Astrocyte (in vitro differentiated cells and primary cell): ENCODE data around the gene PLEKHA1. TPM values are rescaled to one million over a fixed set of nuclear protein-coding genes. Genes with fewer than 3 reads are reported as not detected.

ENCODE experiments used
- DNase-seq: peaks from one replicate; pipeline ENCODE4 v3.0.0-alpha.2; 2010; ENCODE audit warnings: low read depth
- FAIRE-seq: peaks from 2 replicates; lab custom pipeline; 2011; peaks lifted over from hg19 to GRCh38; lab: Jason Lieb, UNC
- H2AFZ ChIP-seq: 2 replicates; pipeline ENCODE4 v1.6.0; 2012; ENCODE audit warnings: low read depth, low read length, inconsistent platforms
- H3K27ac ChIP-seq: 2 replicates; pipeline ENCODE4 v1.5.1; 2011; ENCODE audit warnings: low read depth, low read length, inconsistent platforms
- H3K27me3 ChIP-seq: 2 replicates; pipeline ENCODE4 v1.6.0; 2011; ENCODE audit warnings: low read length, inconsistent platforms; ENCODE audit not compliant: insufficient read depth
- H3K36me3 ChIP-seq: 2 replicates; pipeline ENCODE4 v1.5.1; 2011; ENCODE audit warnings: low read length, inconsistent platforms; ENCODE audit not compliant: insufficient read depth
- H3K4me1 ChIP-seq: 2 replicates; pipeline ENCODE4 v1.5.1; 2011; ENCODE audit warnings: low read length, inconsistent platforms; ENCODE audit not compliant: insufficient read depth
- H3K4me2 ChIP-seq: 2 replicates; pipeline ENCODE4 v1.6.0; 2012; ENCODE audit warnings: low read length, inconsistent platforms
- H3K4me3 ChIP-seq: 2 replicates; pipeline ENCODE4 v1.5.1; 2011; ENCODE audit warnings: low read depth, mild to moderate bottlenecking, low read length, inconsistent platforms; ENCODE audit not compliant: insufficient read depth
- H3K79me2 ChIP-seq: 2 replicates; pipeline ENCODE4 v1.6.0; 2012; ENCODE audit warnings: mild to moderate bottlenecking, low read length, inconsistent platforms; ENCODE audit not compliant: insufficient read depth
- H3K9ac ChIP-seq: 2 replicates; pipeline ENCODE4 v1.6.0; 2012; ENCODE audit warnings: mild to moderate bottlenecking, low read length, inconsistent platforms
- H3K9me3 ChIP-seq: 2 replicates; pipeline ENCODE4 v1.5.1; 2012; ENCODE audit warnings: low read depth, mild to moderate bottlenecking, low read length, inconsistent platforms; ENCODE audit not compliant: insufficient read depth
- H4K20me1 ChIP-seq: 2 replicates; pipeline ENCODE4 v1.6.0; 2012; ENCODE audit warnings: low read length, inconsistent platforms; ENCODE audit not compliant: insufficient read depth
- H3K27ac Mint-ChIP-seq: one replicate; pipeline ENCODE4 v1.8.0; 2021; ENCODE audit warnings: mild to moderate bottlenecking, mixed read lengths; ENCODE audit not compliant: unreplicated experiment
- H3K27me3 Mint-ChIP-seq: one replicate; pipeline ENCODE4 v1.8.0; 2021; ENCODE audit warnings: low read depth, mixed read lengths; ENCODE audit not compliant: unreplicated experiment
- H3K36me3 Mint-ChIP-seq: one replicate; pipeline ENCODE4 v1.8.0; 2021; ENCODE audit warnings: low read depth, mixed read lengths; ENCODE audit not compliant: unreplicated experiment
- H3K4me1 Mint-ChIP-seq: one replicate; pipeline ENCODE4 v1.8.0; 2021; ENCODE audit warnings: low read depth, mixed read lengths; ENCODE audit not compliant: unreplicated experiment
- H3K4me3 Mint-ChIP-seq: one replicate; pipeline ENCODE4 v1.8.0; 2021; ENCODE audit warnings: mild to moderate bottlenecking, moderate library complexity, mixed read lengths; ENCODE audit not compliant: unreplicated experiment
- H3K9me3 Mint-ChIP-seq: one replicate; pipeline ENCODE4 v1.8.0; 2021; ENCODE audit warnings: mild to moderate bottlenecking, mixed read lengths; ENCODE audit not compliant: unreplicated experiment
- EZH2 ChIP-seq: IDR thresholded peaks from 2 replicates; pipeline ENCODE4 v1.6.1; 2012; ENCODE audit warnings: mild to moderate bottlenecking, low read length, inconsistent platforms; ENCODE audit not compliant: insufficient read depth
- total RNA-seq: library from RNA; stranded (reverse); gene quantifications from 2 replicates; pipeline ENCODE4 v1.2.1, GENCODE V29; 2021
- TF ChIP-seq, protein P1 (sequence below): IDR thresholded peaks from 2 replicates; pipeline ENCODE4 v1.5.1; 2011; ENCODE audit warnings: low read depth, mild to moderate bottlenecking, inconsistent platforms, low read length, moderate library complexity; ENCODE audit not compliant: insufficient read depth

PLEKHA1 gene
- total RNA-seq, 1 donor from 2014 or later = 31.7 TPM

DNA sequence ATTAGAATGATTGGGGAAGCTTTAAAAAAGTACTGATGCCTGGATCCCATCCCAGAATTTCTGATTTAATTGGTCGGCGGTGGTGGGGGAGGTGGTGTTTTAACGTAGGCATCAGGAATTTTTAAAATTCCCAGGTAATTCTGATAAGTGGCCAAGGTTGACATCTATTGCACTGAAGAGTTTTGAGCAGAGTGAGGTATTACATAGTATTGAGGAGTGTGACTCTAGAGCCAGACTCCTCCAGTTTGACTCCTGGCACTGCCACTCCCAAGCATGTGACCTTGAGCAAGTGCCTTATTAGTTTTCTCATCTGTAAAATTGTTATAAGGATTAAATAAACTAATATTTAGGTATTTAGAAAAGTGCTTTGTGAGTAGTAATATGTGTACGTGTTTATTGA lies 6.2 kb downstream of the PLEKHA1 start:
- H3K4me3 Mint-ChIP-seq = no peak overlapping the region
- no peak overlapping the region for H2AFZ ChIP-seq
- H3K4me3 ChIP-seq = no peak overlapping the region
- H3K9me3 Mint-ChIP-seq = no peaks in the 10 kb centered on the region
- H3K79me2 ChIP-seq = peaks cover 58% of the 10 kb centered on the region
- H4K20me1 ChIP-seq = peaks cover 51% of the 10 kb centered on the region
- H3K27me3 ChIP-seq = no peaks in the 10 kb centered on the region
- H3K4me1 Mint-ChIP-seq = peaks cover 7% of the 10 kb centered on the region
- FAIRE-seq (no peak), DNase-seq (no peak)
- H3K36me3 Mint-ChIP-seq = peaks cover 9% of the 10 kb centered on the region
- TF ChIP-seq, protein P1, sequence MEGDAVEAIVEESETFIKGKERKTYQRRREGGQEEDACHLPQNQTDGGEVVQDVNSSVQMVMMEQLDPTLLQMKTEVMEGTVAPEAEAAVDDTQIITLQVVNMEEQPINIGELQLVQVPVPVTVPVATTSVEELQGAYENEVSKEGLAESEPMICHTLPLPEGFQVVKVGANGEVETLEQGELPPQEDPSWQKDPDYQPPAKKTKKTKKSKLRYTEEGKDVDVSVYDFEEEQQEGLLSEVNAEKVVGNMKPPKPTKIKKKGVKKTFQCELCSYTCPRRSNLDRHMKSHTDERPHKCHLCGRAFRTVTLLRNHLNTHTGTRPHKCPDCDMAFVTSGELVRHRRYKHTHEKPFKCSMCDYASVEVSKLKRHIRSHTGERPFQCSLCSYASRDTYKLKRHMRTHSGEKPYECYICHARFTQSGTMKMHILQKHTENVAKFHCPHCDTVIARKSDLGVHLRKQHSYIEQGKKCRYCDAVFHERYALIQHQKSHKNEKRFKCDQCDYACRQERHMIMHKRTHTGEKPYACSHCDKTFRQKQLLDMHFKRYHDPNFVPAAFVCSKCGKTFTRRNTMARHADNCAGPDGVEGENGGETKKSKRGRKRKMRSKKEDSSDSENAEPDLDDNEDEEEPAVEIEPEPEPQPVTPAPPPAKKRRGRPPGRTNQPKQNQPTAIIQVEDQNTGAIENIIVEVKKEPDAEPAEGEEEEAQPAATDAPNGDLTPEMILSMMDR = no peak
- no peak for TF ChIP-seq EZH2
- no peaks in the 10 kb centered on the region for H3K36me3 ChIP-seq
- peaks cover 5% of the 10 kb centered on the region for H3K4me1 ChIP-seq
- no peaks in the 10 kb centered on the region for H3K27me3 Mint-ChIP-seq
- H3K9ac ChIP-seq = no peak overlapping the region
- no peak overlapping the region for H3K27ac ChIP-seq
- H3K4me2 ChIP-seq = no peak overlapping the region
- H3K9me3 ChIP-seq = no peaks in the 10 kb centered on the region
- H3K27ac Mint-ChIP-seq = no peak overlapping the region

DNA sequence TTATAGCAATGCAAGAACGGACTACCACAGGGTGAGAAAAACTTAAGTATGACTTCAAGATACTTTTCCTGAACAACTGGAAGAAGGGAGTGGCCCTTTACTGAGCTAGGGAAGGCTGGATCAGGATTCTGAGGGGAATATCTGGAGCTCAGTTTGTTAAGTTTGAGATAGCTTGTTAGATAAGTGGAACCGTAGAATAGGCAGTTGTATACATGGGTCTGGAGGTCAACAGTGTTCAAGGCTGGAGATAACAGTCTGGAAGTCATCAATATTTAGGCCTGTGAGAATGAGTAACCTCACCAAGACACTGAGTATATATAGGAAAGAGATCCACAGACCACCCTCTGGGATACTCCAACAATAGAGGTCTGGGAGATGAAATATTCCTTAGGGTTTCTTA lies 7.2 kb downstream of the PLEKHA1 start:
- Histone ChIP-seq H4K20me1 (peaks cover 56% of the 10 kb centered on the region), H3K27ac (no peak overlapping the region), H3K4me3 (no peak overlapping the region), H3K4me1 (no peaks in the 10 kb centered on the region), H3K79me2 (peaks cover 62% of the 10 kb centered on the region), H3K9ac (no peak overlapping the region), H3K4me2 (no peak overlapping the region), H2AFZ (no peak overlapping the region), H3K27me3 (no peaks in the 10 kb centered on the region), H3K9me3 (no peaks in the 10 kb centered on the region), H3K36me3 (no peaks in the 10 kb centered on the region)
- FAIRE-seq = no peak
- Mint-ChIP-seq H3K9me3 (no peaks in the 10 kb centered on the region), H3K27ac (no peak overlapping the region), H3K36me3 (peaks cover 9% of the 10 kb centered on the region), H3K4me1 (peaks cover 3% of the 10 kb centered on the region), H3K27me3 (no peaks in the 10 kb centered on the region), H3K4me3 (no peak overlapping the region)
- TF ChIP-seq EZH2 = no peak
- TF ChIP-seq, protein P1 = no peak
- no peak for DNase-seq

DNA sequence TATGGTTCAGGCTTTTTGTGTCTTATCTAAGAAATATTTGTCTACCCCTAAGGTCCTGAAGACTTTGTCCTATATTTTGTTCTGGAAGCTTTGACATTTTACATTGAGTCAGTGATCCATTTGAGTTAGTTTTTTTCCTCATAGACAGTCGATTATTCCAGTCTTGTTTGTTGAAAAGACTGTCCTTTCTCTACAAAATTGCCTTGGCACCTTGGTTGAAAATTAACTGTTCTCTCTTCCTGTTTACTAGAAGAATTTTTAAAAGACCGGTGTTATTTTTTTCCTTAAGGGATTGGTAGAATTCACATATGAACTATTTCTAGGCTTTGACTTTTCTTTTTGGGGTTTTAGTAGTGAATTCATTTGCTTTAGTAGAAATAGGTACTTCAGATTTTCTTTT lies 12.0 kb downstream of the PLEKHA1 start:
- Mint-ChIP-seq H3K36me3 (no peaks in the 10 kb centered on the region), H3K4me3 (no peak overlapping the region), H3K4me1 (no peaks in the 10 kb centered on the region), H3K27me3 (no peaks in the 10 kb centered on the region), H3K27ac (no peak overlapping the region), H3K9me3 (no peaks in the 10 kb centered on the region)
- TF ChIP-seq, protein P1 = no peak
- TF ChIP-seq EZH2 = no peak
- peaks cover 43% of the 10 kb centered on the region for H3K79me2 ChIP-seq
- H3K4me2 ChIP-seq = no peak overlapping the region
- H4K20me1 ChIP-seq = peaks cover 52% of the 10 kb centered on the region
- DNase-seq (no peak), FAIRE-seq (no peak)
- no peak overlapping the region for H3K4me3 ChIP-seq
- H2AFZ ChIP-seq = no peak overlapping the region
- no peaks in the 10 kb centered on the region for H3K4me1 ChIP-seq
- no peak overlapping the region for H3K27ac ChIP-seq
- H3K36me3 ChIP-seq = no peaks in the 10 kb centered on the region
- no peaks in the 10 kb centered on the region for H3K9me3 ChIP-seq
- no peaks in the 10 kb centered on the region for H3K27me3 ChIP-seq
- no peak overlapping the region for H3K9ac ChIP-seq
